ENCODE data around the gene DPYD. TPM values are rescaled to one million over a fixed set of nuclear protein-coding genes. Genes with fewer than 3 reads are reported as not detected.

DPYD gene
- total RNA-seq, 4 donors from 2014 or later, result 35.7 to 65.4 (median 43.7) TPM

DNA sequence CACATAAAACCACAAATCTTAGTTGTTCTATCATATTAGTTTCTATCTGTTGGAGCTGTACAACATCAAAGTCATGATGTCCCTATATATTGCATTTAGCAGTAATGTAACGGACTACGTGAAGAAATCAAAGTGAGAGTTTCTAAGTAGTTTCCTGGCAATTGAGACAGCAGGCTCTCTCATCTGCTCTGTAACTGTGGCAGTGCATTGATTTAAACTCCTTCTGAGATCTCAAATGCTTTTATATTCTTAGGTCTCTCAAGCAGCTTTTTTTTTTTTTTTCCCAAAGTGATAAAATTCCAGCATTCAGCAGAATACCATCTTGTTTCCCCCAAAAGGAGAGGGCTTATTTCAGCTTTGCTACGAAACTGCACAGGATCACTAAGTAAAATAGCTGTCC is 719.2 kb downstream of the DPYD start:
- no peaks in the 10 kb centered on the region for H3K36me3 ChIP-seq
- H3K9me3 ChIP-seq, result no peaks in the 10 kb centered on the region
- H3K27ac ChIP-seq, result no peak overlapping the region
- no peaks in the 10 kb centered on the region for H3K27me3 ChIP-seq
- H3K4me3 ChIP-seq, result no peak overlapping the region
- no peak for DNase-seq (ENCODE audit: low spot score in 2 of 2)
- 94 to 95% methylated on average over 3 of the region's 3 CpGs for WGBS, 2 donors
- peaks cover 0 to 17% (median 0%) of the 10 kb centered on the region in 4 donors for H3K4me1 ChIP-seq
- TF ChIP-seq EP300 (IDR thresholded peaks at IDR 0.05) (no peak), POLR2A (IDR thresholded peaks at IDR 0.05) (no peak)
- TF ChIP-seq, protein P1, sequence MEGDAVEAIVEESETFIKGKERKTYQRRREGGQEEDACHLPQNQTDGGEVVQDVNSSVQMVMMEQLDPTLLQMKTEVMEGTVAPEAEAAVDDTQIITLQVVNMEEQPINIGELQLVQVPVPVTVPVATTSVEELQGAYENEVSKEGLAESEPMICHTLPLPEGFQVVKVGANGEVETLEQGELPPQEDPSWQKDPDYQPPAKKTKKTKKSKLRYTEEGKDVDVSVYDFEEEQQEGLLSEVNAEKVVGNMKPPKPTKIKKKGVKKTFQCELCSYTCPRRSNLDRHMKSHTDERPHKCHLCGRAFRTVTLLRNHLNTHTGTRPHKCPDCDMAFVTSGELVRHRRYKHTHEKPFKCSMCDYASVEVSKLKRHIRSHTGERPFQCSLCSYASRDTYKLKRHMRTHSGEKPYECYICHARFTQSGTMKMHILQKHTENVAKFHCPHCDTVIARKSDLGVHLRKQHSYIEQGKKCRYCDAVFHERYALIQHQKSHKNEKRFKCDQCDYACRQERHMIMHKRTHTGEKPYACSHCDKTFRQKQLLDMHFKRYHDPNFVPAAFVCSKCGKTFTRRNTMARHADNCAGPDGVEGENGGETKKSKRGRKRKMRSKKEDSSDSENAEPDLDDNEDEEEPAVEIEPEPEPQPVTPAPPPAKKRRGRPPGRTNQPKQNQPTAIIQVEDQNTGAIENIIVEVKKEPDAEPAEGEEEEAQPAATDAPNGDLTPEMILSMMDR (IDR thresholded peaks at IDR 0.05), result no peak

DNA sequence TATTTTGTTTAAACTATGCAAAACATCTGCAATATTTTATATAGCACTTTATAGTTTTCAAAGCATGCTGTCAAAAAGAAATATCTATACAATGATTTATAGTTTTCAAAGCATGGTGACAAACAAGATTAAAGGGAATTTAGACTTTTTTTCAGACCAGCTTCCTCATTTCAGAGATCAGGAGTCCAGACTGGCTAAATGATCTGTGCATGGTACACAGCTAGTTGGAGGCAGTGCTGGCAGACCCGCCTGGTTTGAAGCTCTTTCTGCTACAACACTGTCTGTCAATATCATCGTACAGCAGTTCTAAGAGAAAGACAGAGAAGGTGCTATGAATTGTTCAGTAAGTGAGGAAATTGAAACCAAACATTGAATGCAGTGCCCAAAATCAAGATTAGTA is 720.2 kb downstream of the DPYD start:
- TF ChIP-seq EP300 (IDR thresholded peaks at IDR 0.05) (no peak), POLR2A (IDR thresholded peaks at IDR 0.05) (no peak)
- TF ChIP-seq, protein P1 (IDR thresholded peaks at IDR 0.05), result no peak
- no peaks in the 10 kb centered on the region for H3K27me3 ChIP-seq

DNA sequence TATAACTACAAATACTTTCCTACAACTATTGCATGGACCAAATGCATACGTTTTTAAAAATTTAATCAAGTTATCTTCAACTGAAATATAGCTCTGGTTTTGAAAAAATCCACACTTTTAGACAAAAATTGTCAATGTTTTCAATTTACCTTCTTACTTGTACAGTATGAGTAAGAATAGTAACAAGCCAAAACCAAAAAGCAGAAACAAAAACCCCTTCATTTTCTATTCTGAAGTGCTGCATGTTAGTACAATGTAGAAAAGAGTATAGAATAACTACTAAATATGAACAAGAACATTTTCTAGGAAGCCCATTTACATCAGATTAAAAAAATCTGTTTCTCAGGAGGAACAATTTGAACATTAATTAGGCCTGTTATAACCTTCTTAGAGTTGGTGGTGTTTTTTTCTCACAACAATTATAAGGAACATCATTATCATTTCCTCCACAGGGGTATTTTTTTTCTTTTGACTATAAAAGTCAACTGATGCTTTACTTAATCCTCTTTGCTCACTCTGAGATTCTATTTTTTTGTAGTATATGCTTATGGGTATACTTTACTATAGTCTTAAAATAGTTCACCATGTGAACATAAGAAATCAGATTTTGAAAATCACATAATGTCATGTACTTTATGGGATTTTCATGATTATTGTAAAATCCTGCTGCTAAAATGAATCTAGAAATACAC is 723.9 kb downstream of the DPYD start:
- DNase-seq (ENCODE audit: low spot score in 2 of 2), result no peak
- Histone ChIP-seq H3K4me1 (no peaks in the 10 kb centered on the region), H3K9me3 (no peaks in the 10 kb centered on the region), H3K4me3 (no peak overlapping the region), H3K27ac (no peak overlapping the region), H3K36me3 (peaks cover 0 to 14% (median 0%) of the 10 kb centered on the region in 3 donors), H3K27me3 (no peaks in the 10 kb centered on the region)
- WGBS, 2 donors, result 87 to 91% methylated on average over 1 of the region's 1 CpG
- TF ChIP-seq POLR2A (IDR thresholded peaks at IDR 0.05) (no peak), EP300 (IDR thresholded peaks at IDR 0.05) (no peak)
- TF ChIP-seq, protein P1 (IDR thresholded peaks at IDR 0.05), result no peak

More for the DNA sequence above, 720.2 kb downstream of the DPYD start:
- WGBS, 2 donors, result 68 to 78% methylated on average over 2 of the region's 2 CpGs
- no peak for DNase-seq (ENCODE audit: low spot score in 2 of 2)
- Histone ChIP-seq H3K9me3 (no peaks in the 10 kb centered on the region), H3K4me3 (no peak overlapping the region), H3K27ac (no peak overlapping the region), H3K4me1 (peaks cover 0 to 17% (median 0%) of the 10 kb centered on the region in 4 donors), H3K36me3 (no peaks in the 10 kb centered on the region)

DNA sequence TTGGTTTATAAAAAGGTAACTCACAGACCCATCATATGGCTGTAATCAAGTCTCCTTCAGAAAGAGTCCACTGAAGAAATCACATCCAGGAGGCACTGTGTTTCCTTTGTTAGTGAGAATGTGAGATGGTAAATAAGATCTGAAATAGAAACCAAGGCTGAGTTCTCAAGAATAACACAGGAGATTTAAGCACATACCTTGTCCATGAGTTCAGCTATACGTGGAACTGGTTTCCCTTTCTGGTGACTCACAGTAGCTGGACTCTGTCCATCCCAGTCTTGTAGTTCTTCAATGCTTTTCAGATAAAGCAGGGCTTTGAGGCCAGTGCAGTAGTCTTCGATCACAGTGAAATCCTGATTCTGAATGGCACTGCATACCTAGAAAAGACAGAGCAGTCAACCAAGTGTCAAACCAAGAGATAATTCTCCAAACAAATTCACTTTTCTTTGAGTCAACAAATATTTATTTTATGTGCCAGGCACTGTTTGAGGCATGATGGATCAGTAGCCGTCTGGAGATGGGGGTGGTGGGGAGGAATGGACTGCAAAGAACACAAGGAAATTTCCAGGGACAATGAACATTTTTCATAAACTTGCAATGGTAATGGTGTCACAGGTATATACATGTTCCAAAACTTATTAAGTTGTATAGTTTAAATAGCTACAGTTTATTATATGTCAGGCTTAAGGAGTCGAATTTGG is 727.8 kb downstream of the DPYD start:
- Histone ChIP-seq H3K36me3 (peaks cover 0 to 40% (median 0%) of the 10 kb centered on the region in 3 donors), H3K9me3 (no peaks in the 10 kb centered on the region), H3K27ac (no peak overlapping the region), H3K4me3 (no peak overlapping the region), H3K4me1 (no peaks in the 10 kb centered on the region), H3K27me3 (no peaks in the 10 kb centered on the region)
- 71 to 72% methylated on average over 4 of the region's 4 CpGs for WGBS, 2 donors
- DNase-seq (ENCODE audit: low spot score in 2 of 2), result no peak
- TF ChIP-seq EP300 (IDR thresholded peaks at IDR 0.05) (no peak), POLR2A (IDR thresholded peaks at IDR 0.05) (no peak)
- TF ChIP-seq, protein P1 (IDR thresholded peaks at IDR 0.05), result no peak

DNA sequence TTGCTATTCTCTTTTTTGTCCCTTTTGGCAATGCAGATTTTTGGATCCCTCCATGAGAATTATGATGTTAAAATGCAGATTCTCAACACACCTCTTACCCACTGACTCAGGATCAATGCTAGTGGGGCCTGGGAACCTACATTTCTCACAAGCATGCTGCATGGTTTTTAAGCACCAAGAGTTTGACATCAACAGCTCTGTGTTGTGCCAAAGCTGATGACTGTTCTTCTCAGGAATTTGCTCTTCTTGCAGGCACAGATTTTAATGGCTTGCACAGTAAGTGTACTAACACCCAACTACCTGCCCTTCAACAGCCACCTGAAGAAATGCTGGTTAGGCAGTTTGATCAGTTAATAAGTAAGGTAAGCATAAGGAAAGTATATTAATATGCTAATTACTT is 730.5 kb downstream of the DPYD start:
- TF ChIP-seq EP300 (IDR thresholded peaks at IDR 0.05) (no peak), POLR2A (IDR thresholded peaks at IDR 0.05) (no peak)
- TF ChIP-seq, protein P1 (IDR thresholded peaks at IDR 0.05), result no peak
- no peak for DNase-seq (ENCODE audit: low spot score in 2 of 2)
- Histone ChIP-seq H3K4me3 (no peak overlapping the region), H3K36me3 (peaks cover 0 to 45% (median 0%) of the 10 kb centered on the region in 3 donors), H3K4me1 (no peaks in the 10 kb centered on the region), H3K27ac (no peak overlapping the region), H3K9me3 (no peaks in the 10 kb centered on the region), H3K27me3 (no peaks in the 10 kb centered on the region)

Measured in tibial nerve (tissue), 4 donors.